ENCODE data around the gene SMARCC1.

Gene SMARCC1

GRCh38 chr3:47663630-47664240 lies 118.0 kb downstream of the SMARCC1 start:
- Histone ChIP-seq H4K20me1 (ENCODE audit: low read depth, low read length) (no peaks in the 10 kb centered on the region), H3F3A (ENCODE audit: insufficient read depth) (0 out of 2 replicates have a peak, but pooled peaks cover 10% of the 10 kb centered on the region), H3K9ac (ENCODE audit: low read length) (no peak overlapping the region), H3K27me3 (ENCODE audit: low read length) (no peaks in the 10 kb centered on the region), H3K9me2 (replicated peaks; ENCODE audit: insufficient read depth, low read length) (no peaks in the 10 kb centered on the region), H3K27ac (ENCODE audit: low read depth, low read length) (no peak overlapping the region), H2AFZ (ENCODE audit: low read depth, low read length, severe bottlenecking) (no peak overlapping the region), H3K36me3 (ENCODE audit: low read length) (peaks cover 25% of the 10 kb centered on the region), H3K9me3 (ENCODE audit: insufficient read depth, low read length) (no peaks in the 10 kb centered on the region), H3K4me2 (ENCODE audit: low read depth, low read length, poor library complexity, severe bottlenecking) (no peak overlapping the region), H3K4me3 (ENCODE audit: insufficient read depth, low read length, poor library complexity, severe bottlenecking) (no peak overlapping the region), H3K79me2 (ENCODE audit: insufficient read depth, low read length) (no peaks in the 10 kb centered on the region)
- TF ChIP-seq CTCF (IDR thresholded peaks at IDR 0.05; ENCODE audit: insufficient read depth, low read length, poor library complexity, severe bottlenecking) (no peak), EZH2phosphoT487 (conservative IDR thresholded peaks at IDR 0.05; ENCODE audit: low read length) (no peak)

GRCh38 chr3:47661121-47661752 lies 120.5 kb downstream of the SMARCC1 start:
- Histone ChIP-seq H3K36me3 (ENCODE audit: low read length) (peaks cover 37% of the 10 kb centered on the region), H3F3A (ENCODE audit: insufficient read depth) (0 out of 2 replicates have a peak, but pooled peaks cover 10% of the 10 kb centered on the region), H3K9me3 (ENCODE audit: insufficient read depth, low read length) (no peaks in the 10 kb centered on the region), H3K27me3 (ENCODE audit: low read length) (no peaks in the 10 kb centered on the region), H3K9me2 (replicated peaks; ENCODE audit: insufficient read depth, low read length) (no peaks in the 10 kb centered on the region), H2AFZ (ENCODE audit: low read depth, low read length, severe bottlenecking) (no peak overlapping the region), H3K27ac (ENCODE audit: low read depth, low read length) (no peak overlapping the region), H3K79me2 (ENCODE audit: insufficient read depth, low read length) (peaks cover 10% of the 10 kb centered on the region; the same call in 1 of the 2 replicates), H3K4me2 (ENCODE audit: low read depth, low read length, poor library complexity, severe bottlenecking) (no peak overlapping the region), H4K20me1 (ENCODE audit: low read depth, low read length) (no peaks in the 10 kb centered on the region), H3K4me3 (ENCODE audit: insufficient read depth, low read length, poor library complexity, severe bottlenecking) (no peak overlapping the region), H3K9ac (ENCODE audit: low read length) (no peak overlapping the region)
- TF ChIP-seq CTCF (IDR thresholded peaks at IDR 0.05; ENCODE audit: insufficient read depth, low read length, poor library complexity, severe bottlenecking) (no peak), EZH2phosphoT487 (conservative IDR thresholded peaks at IDR 0.05; ENCODE audit: low read length) (no peak)

- H3F3A ChIP-seq (ENCODE audit: insufficient read depth) = no peaks in the 10 kb centered on the region
- no peaks in the 10 kb centered on the region for H3K27me3 ChIP-seq (ENCODE audit: low read length)
- no peaks in the 10 kb centered on the region for H3K9me2 ChIP-seq (replicated peaks; ENCODE audit: insufficient read depth, low read length)
- no peak overlapping the region for H2AFZ ChIP-seq (ENCODE audit: low read depth, low read length, severe bottlenecking)
- peaks cover 10% of the 10 kb centered on the region for H3K79me2 ChIP-seq (ENCODE audit: insufficient read depth, low read length)
- no peaks in the 10 kb centered on the region for H3K9me3 ChIP-seq (ENCODE audit: insufficient read depth, low read length)
- no peak overlapping the region for H3K9ac ChIP-seq (ENCODE audit: low read length)
- TF ChIP-seq CTCF (IDR thresholded peaks at IDR 0.05; ENCODE audit: insufficient read depth, low read length, poor library complexity, severe bottlenecking) = no peak
- no peak for TF ChIP-seq EZH2phosphoT487 (conservative IDR thresholded peaks at IDR 0.05; ENCODE audit: low read length)
- no peak overlapping the region for H3K4me2 ChIP-seq (ENCODE audit: low read depth, low read length, poor library complexity, severe bottlenecking)
- H3K4me3 ChIP-seq (ENCODE audit: insufficient read depth, low read length, poor library complexity, severe bottlenecking) = no peak overlapping the region
- no peaks in the 10 kb centered on the region for H4K20me1 ChIP-seq (ENCODE audit: low read depth, low read length)
- H3K36me3 ChIP-seq (ENCODE audit: low read length) = peaks cover 37% of the 10 kb centered on the region
- H3K27ac ChIP-seq (ENCODE audit: low read depth, low read length) = no peak overlapping the region
These were observed 123.2 kb downstream of the SMARCC1 start for GRCh38 chr3:47658444-47658843.
